WTC11 (cell line): ENCODE results near the gene PCGF3. TPM values are rescaled to one million over a fixed set of nuclear protein-coding genes. Genes with fewer than 3 reads are reported as not detected.

Source experiments
- ATAC-seq: fragments of 200-7000 bp; cut with Tn5 transposase; 2 replicates; pipeline ENCODE4 v1.10.0; 2021; ENCODE audit warnings: mild to moderate bottlenecking, moderate library complexity
- CTCF ChIA-PET: fragments of 300-600 bp; sonication (Branson Sonifier 250); formaldehyde crosslinking; loops from one replicate; lab custom pipeline; 2021; ENCODE audit warnings: antibody characterized with exemption; lab: Charles Lee
- POLR2A ChIA-PET: fragments of 350-600 bp; sonication (Branson Sonifier 250); formaldehyde crosslinking; loops from one replicate; lab custom pipeline; 2021; ENCODE audit warnings: antibody characterized with exemption; lab: Charles Lee
- DNase-seq: peaks from one replicate; pipeline ENCODE4 v3.0.0; 2021; ENCODE audit warnings: low spot score
- H3K27ac Mint-ChIP-seq: 2 replicates; pipeline ENCODE4 v1.8.0; 2021; ENCODE audit warnings: mixed read lengths
- H3K27me3 Mint-ChIP-seq: 2 replicates; pipeline ENCODE4 v1.8.0; 2021; ENCODE audit warnings: low read depth, mild to moderate bottlenecking, moderate library complexity, mixed read lengths
- H3K36me3 Mint-ChIP-seq: 2 replicates; pipeline ENCODE4 v1.8.0; 2021; ENCODE audit warnings: mixed read lengths
- H3K4me1 Mint-ChIP-seq: 2 replicates; pipeline ENCODE4 v1.8.0; 2022; ENCODE audit warnings: mixed read lengths
- H3K4me3 Mint-ChIP-seq: 2 replicates; pipeline ENCODE4 v1.8.0; 2021; ENCODE audit warnings: mild to moderate bottlenecking, moderate library complexity, mixed read lengths
- H3K9me3 Mint-ChIP-seq: 2 replicates; pipeline ENCODE4 v1.8.0; 2021; ENCODE audit warnings: mixed read lengths
- CREB1 ChIP-seq: sonication (generic); formaldehyde crosslinking; IDR thresholded peaks from 2 replicates; pipeline ENCODE4 v1.8.0; 2023; ENCODE audit warnings: mild to moderate bottlenecking, missing genetic modification reagents
- ETV6 ChIP-seq: sonication (generic); formaldehyde crosslinking; IDR thresholded peaks from 2 replicates; pipeline ENCODE4 v1.8.1; 2022; ENCODE audit warnings: mild to moderate bottlenecking, missing genetic modification reagents
- FOXK1 ChIP-seq: sonication (generic); formaldehyde crosslinking; IDR thresholded peaks from 2 replicates; pipeline ENCODE4 v1.8.0; 2022; ENCODE audit warnings: mild to moderate bottlenecking, moderate library complexity, missing genetic modification reagents
- GRHL2 ChIP-seq: fragments of 250-450 bp; sonication (Bioruptor Pico); IDR thresholded peaks from 2 replicates; pipeline ENCODE4 v1.8.0; 2022; ENCODE audit warnings: mild to moderate bottlenecking, moderate library complexity; ENCODE audit not compliant: insufficient replicate concordance, severe bottlenecking
- IRF2 ChIP-seq: sonication (generic); formaldehyde crosslinking; IDR thresholded peaks from 2 replicates; pipeline ENCODE4 v1.8.0; 2022; ENCODE audit warnings: low read depth, missing genetic modification reagents, borderline replicate concordance
- JAZF1 ChIP-seq: fragments of 250-450 bp; sonication (Bioruptor Pico); IDR thresholded peaks from 2 replicates; pipeline ENCODE4 v1.9.0; 2021; ENCODE audit warnings: moderate library complexity, mild to moderate bottlenecking, inconsistent platforms
- KAT7 ChIP-seq: sonication (generic); formaldehyde crosslinking; IDR thresholded peaks from 2 replicates; pipeline ENCODE4 v1.8.1; 2023; ENCODE audit warnings: missing genetic modification reagents, mild to moderate bottlenecking, borderline replicate concordance
- OVOL2 ChIP-seq: fragments of 250-450 bp; sonication (Bioruptor Pico); IDR thresholded peaks from 2 replicates; pipeline ENCODE4 v1.9.0; 2021; ENCODE audit warnings: mild to moderate bottlenecking, borderline replicate concordance
- PRRX2 ChIP-seq: fragments of 250-450 bp; sonication (Bioruptor Pico); IDR thresholded peaks from 2 replicates; pipeline ENCODE4 v1.8.0; 2021; ENCODE audit warnings: mild to moderate bottlenecking
- SMAD3 ChIP-seq: sonication (generic); formaldehyde crosslinking; IDR thresholded peaks from 2 replicates; pipeline ENCODE4 v1.8.0; 2022; ENCODE audit warnings: missing genetic modification reagents, mild to moderate bottlenecking, borderline replicate concordance
- SMAD4 ChIP-seq: sonication (generic); formaldehyde crosslinking; IDR thresholded peaks from 2 replicates; pipeline ENCODE4 v1.8.0; 2022; ENCODE audit warnings: mild to moderate bottlenecking, missing genetic modification reagents
- TEAD4 ChIP-seq: sonication (generic); formaldehyde crosslinking; IDR thresholded peaks from 2 replicates; pipeline ENCODE4 v1.8.0; 2022; ENCODE audit warnings: mild to moderate bottlenecking, missing genetic modification reagents
- ZNF121 ChIP-seq: sonication (generic); formaldehyde crosslinking; IDR thresholded peaks from 2 replicates; pipeline ENCODE4 v1.8.0; 2023; ENCODE audit warnings: missing genetic modification reagents
- ZNF219 ChIP-seq: sonication (generic); formaldehyde crosslinking; IDR thresholded peaks from 2 replicates; pipeline ENCODE4 v1.8.0; 2023; ENCODE audit warnings: missing genetic modification reagents, mild to moderate bottlenecking, borderline replicate concordance
- ZNF232 ChIP-seq: sonication (generic); formaldehyde crosslinking; IDR thresholded peaks from 2 replicates; pipeline ENCODE4 v1.8.0; 2022; ENCODE audit warnings: mild to moderate bottlenecking, missing genetic modification reagents
- total RNA-seq: library from RNA; stranded (reverse); gene quantifications from 3 replicates; pipeline ENCODE4 v1.2.3, GENCODE V29; 2021
- TF ChIP-seq, protein P1 (sequence below): sonication (generic); formaldehyde crosslinking; IDR thresholded peaks from 2 replicates; pipeline ENCODE4 v1.8.0; 2022; ENCODE audit warnings: mild to moderate bottlenecking, missing genetic modification reagents
- TF ChIP-seq, protein P2 (sequence below): sonication (generic); formaldehyde crosslinking; IDR thresholded peaks from 2 replicates; pipeline ENCODE4 v1.8.0; 2022; ENCODE audit warnings: mild to moderate bottlenecking, missing genetic modification reagents
- TF ChIP-seq, protein P3 (sequence below): sonication (generic); formaldehyde crosslinking; IDR thresholded peaks from 2 replicates; pipeline ENCODE4 v1.8.0; 2022; ENCODE audit warnings: mild to moderate bottlenecking, missing genetic modification reagents
- TF ChIP-seq, protein P4 (sequence below): fragments of 250-450 bp; sonication (Bioruptor Pico); IDR thresholded peaks from 2 replicates; pipeline ENCODE4 v1.9.0; 2021; ENCODE audit warnings: mild to moderate bottlenecking
- TF ChIP-seq, protein P5 (sequence below): sonication (generic); formaldehyde crosslinking; IDR thresholded peaks from 2 replicates; pipeline ENCODE4 v1.8.1; 2022; ENCODE audit warnings: low read depth, mild to moderate bottlenecking, moderate library complexity, missing genetic modification reagents, borderline replicate concordance
- TF ChIP-seq, protein P6 (sequence below): sonication (generic); formaldehyde crosslinking; IDR thresholded peaks from 2 replicates; pipeline ENCODE4 v1.8.1; 2023; ENCODE audit warnings: mild to moderate bottlenecking, missing genetic modification reagents
- TF ChIP-seq, protein P7 (sequence below): fragments of 250-450 bp; sonication (Bioruptor Pico); IDR thresholded peaks from 2 replicates; pipeline ENCODE4 v1.9.0; 2021; ENCODE audit warnings: mild to moderate bottlenecking, borderline replicate concordance

Gene PCGF3
- total RNA-seq, 1 experiment from 2014 or later, result 65.7 TPM

DNA sequence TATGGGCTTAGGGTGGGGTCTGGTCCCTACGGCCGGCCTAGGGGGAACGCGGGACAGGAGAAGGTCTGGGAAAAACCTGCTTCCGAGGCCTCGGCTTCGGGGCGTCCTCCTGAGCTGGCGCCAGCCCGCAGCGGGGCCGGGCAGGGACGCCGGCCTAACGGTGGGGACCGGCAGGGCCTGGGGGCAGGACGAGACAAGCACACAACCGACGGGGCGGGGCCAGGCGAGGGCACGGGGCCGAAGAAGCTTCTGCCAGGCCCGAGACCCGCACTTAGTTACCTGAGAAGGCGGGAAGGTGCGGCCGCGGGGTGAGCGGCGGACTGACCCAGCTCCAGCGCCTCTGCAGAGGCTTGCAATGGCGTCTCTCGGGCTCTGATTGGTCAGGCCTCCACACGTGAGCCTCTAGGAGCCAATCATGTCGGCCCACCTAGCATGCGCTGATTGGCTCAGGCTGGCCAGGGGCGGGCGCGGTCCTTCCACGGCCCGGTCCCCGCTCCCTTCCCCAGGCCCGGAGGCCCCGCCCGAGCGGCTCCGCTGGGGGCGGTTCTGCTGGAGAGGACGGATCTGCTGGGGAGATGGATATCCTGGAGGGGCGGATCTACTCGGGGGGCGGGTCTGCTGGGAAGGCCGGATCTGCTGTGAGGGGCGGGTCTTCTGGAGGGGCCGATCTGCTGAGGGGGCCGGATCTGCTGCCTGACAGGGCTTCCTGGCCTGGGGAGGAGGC is 76.0 kb downstream of the PCGF3 start (continued):
- TF ChIP-seq ZNF219 (CRISPR knock-in tag), result peak; percentile 58; the same call in 1 of the 2 replicates
- TF ChIP-seq JAZF1 (CRISPR knock-in tag), result no peak
- TF ChIP-seq, protein P1, sequence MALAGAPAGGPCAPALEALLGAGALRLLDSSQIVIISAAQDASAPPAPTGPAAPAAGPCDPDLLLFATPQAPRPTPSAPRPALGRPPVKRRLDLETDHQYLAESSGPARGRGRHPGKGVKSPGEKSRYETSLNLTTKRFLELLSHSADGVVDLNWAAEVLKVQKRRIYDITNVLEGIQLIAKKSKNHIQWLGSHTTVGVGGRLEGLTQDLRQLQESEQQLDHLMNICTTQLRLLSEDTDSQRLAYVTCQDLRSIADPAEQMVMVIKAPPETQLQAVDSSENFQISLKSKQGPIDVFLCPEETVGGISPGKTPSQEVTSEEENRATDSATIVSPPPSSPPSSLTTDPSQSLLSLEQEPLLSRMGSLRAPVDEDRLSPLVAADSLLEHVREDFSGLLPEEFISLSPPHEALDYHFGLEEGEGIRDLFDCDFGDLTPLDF, result 0 out of 2 replicates have a peak, but pooled peaks have one; percentile 52
- TF ChIP-seq, protein P2, sequence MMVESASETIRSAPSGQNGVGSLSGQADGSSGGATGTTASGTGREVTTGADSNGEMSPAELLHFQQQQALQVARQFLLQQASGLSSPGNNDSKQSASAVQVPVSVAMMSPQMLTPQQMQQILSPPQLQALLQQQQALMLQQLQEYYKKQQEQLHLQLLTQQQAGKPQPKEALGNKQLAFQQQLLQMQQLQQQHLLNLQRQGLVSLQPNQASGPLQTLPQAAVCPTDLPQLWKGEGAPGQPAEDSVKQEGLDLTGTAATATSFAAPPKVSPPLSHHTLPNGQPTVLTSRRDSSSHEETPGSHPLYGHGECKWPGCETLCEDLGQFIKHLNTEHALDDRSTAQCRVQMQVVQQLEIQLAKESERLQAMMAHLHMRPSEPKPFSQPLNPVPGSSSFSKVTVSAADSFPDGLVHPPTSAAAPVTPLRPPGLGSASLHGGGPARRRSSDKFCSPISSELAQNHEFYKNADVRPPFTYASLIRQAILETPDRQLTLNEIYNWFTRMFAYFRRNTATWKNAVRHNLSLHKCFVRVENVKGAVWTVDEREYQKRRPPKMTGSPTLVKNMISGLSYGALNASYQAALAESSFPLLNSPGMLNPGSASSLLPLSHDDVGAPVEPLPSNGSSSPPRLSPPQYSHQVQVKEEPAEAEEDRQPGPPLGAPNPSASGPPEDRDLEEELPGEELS, result peak; percentile 83
- peak; percentile 60; the same call in 1 of the 2 replicates for TF ChIP-seq TEAD4
- no peak for TF ChIP-seq IRF2 (CRISPR knock-in tag)
- peak; percentile 59; the same call in 1 of the 2 replicates for TF ChIP-seq ZNF232 (CRISPR knock-in tag)
- TF ChIP-seq ZNF121 (CRISPR knock-in tag), result no peak
- no peak for TF ChIP-seq GRHL2 (CRISPR knock-in tag)
- no peak for TF ChIP-seq SMAD3 (CRISPR knock-in tag)
- TF ChIP-seq FOXK1 (CRISPR knock-in tag), result peak; percentile 33; the same call in 1 of the 2 replicates
- TF ChIP-seq, protein P3, sequence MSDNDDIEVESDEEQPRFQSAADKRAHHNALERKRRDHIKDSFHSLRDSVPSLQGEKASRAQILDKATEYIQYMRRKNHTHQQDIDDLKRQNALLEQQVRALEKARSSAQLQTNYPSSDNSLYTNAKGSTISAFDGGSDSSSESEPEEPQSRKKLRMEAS (CRISPR knock-in tag), result peak; percentile 50; the same call in 1 of the 2 replicates
- 0 out of 2 replicates have a peak, but pooled peaks have one; percentile 51 for TF ChIP-seq CREB1 (CRISPR knock-in tag)
- 0 out of 2 replicates have a peak, but pooled peaks have one; percentile 50 for TF ChIP-seq KAT7 (CRISPR knock-in tag)

DNA sequence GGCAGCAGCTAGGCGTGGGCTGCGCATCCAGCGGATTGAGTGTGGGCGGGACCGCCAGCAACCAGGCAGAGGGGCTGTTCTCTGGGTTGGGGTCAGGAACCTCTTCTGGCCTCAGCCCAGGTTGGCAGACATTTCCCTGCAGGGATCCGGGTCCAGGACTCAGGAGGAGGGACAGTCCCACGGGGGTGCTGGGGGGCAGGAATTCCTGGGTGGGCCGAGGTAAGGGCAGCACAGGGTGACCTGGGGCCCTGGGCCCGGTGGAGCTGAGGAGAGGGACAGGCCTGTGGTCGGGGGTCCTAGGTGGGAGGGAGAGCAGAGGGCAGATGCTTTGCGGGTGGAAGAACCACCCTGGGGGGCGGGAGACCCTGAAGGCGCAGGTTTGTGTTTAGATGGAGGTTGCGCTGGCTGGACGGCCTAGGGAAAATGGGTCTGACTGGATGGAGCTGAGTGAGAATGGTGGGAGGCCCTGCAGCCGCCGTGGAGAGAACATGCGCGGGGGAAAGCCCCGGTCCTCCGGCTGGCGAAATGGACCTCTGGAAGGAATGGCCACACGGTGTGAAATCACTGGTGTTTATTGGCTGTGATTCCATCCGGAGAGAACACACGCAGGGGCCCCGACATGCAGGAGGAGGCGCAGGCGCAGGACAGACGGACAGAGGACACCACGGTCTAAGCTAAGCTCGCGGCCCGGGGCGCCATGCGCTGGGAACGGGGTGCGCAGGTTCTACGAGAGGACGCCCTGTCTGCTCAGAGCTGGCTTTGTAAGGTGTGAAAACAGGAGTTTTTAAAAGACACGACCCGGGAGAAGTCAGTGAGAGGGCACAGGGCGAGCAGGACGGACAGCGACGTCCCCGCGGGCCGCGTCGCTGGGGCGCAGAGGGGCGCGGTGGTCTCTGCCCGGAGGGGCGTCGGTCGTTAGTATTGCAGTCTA is 79.0 kb downstream of the PCGF3 start:
- ATAC-seq (no peak), DNase-seq (no peak)
- ChIA-PET POLR2A (interaction anchor here (0.7 kb wide), 1 partner anchor 9 kb away, joined by 5 read pairs; no protein-coding TSS in a partner anchor), CTCF (interaction anchor here (0.7 to 2.8 kb wide), 4 partner anchors 10 to 45 kb away, joined by 3 to 10 read pairs (median 5); no protein-coding TSS in a partner anchor)
- Mint-ChIP-seq H3K27ac (no peak overlapping the region), H3K4me3 (peak overlapping the region; percentile 63), H3K27me3 (peaks cover 61% of the 10 kb centered on the region), H3K9me3 (no peaks in the 10 kb centered on the region), H3K36me3 (peaks cover 11% of the 10 kb centered on the region), H3K4me1 (peaks cover 37% of the 10 kb centered on the region)
- TF ChIP-seq SMAD4 (CRISPR knock-in tag) (no peak), ETV6 (CRISPR knock-in tag) (no peak), PRRX2 (CRISPR knock-in tag) (no peak), OVOL2 (no peak)
- TF ChIP-seq, protein P4, sequence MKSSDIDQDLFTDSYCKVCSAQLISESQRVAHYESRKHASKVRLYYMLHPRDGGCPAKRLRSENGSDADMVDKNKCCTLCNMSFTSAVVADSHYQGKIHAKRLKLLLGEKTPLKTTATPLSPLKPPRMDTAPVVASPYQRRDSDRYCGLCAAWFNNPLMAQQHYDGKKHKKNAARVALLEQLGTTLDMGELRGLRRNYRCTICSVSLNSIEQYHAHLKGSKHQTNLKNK (CRISPR knock-in tag), result no peak
- TF ChIP-seq, protein P5, sequence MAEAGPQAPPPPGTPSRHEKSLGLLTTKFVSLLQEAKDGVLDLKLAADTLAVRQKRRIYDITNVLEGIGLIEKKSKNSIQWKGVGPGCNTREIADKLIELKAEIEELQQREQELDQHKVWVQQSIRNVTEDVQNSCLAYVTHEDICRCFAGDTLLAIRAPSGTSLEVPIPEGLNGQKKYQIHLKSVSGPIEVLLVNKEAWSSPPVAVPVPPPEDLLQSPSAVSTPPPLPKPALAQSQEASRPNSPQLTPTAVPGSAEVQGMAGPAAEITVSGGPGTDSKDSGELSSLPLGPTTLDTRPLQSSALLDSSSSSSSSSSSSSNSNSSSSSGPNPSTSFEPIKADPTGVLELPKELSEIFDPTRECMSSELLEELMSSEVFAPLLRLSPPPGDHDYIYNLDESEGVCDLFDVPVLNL (CRISPR knock-in tag), result no peak
- TF ChIP-seq, protein P6, sequence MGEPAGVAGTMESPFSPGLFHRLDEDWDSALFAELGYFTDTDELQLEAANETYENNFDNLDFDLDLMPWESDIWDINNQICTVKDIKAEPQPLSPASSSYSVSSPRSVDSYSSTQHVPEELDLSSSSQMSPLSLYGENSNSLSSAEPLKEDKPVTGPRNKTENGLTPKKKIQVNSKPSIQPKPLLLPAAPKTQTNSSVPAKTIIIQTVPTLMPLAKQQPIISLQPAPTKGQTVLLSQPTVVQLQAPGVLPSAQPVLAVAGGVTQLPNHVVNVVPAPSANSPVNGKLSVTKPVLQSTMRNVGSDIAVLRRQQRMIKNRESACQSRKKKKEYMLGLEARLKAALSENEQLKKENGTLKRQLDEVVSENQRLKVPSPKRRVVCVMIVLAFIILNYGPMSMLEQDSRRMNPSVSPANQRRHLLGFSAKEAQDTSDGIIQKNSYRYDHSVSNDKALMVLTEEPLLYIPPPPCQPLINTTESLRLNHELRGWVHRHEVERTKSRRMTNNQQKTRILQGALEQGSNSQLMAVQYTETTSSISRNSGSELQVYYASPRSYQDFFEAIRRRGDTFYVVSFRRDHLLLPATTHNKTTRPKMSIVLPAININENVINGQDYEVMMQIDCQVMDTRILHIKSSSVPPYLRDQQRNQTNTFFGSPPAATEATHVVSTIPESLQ, result no peak
- TF ChIP-seq, protein P7, sequence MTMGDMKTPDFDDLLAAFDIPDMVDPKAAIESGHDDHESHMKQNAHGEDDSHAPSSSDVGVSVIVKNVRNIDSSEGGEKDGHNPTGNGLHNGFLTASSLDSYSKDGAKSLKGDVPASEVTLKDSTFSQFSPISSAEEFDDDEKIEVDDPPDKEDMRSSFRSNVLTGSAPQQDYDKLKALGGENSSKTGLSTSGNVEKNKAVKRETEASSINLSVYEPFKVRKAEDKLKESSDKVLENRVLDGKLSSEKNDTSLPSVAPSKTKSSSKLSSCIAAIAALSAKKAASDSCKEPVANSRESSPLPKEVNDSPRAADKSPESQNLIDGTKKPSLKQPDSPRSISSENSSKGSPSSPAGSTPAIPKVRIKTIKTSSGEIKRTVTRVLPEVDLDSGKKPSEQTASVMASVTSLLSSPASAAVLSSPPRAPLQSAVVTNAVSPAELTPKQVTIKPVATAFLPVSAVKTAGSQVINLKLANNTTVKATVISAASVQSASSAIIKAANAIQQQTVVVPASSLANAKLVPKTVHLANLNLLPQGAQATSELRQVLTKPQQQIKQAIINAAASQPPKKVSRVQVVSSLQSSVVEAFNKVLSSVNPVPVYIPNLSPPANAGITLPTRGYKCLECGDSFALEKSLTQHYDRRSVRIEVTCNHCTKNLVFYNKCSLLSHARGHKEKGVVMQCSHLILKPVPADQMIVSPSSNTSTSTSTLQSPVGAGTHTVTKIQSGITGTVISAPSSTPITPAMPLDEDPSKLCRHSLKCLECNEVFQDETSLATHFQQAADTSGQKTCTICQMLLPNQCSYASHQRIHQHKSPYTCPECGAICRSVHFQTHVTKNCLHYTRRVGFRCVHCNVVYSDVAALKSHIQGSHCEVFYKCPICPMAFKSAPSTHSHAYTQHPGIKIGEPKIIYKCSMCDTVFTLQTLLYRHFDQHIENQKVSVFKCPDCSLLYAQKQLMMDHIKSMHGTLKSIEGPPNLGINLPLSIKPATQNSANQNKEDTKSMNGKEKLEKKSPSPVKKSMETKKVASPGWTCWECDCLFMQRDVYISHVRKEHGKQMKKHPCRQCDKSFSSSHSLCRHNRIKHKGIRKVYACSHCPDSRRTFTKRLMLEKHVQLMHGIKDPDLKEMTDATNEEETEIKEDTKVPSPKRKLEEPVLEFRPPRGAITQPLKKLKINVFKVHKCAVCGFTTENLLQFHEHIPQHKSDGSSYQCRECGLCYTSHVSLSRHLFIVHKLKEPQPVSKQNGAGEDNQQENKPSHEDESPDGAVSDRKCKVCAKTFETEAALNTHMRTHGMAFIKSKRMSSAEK (CRISPR knock-in tag), result no peak
